Stomach (tissue), 9 donors: ENCODE data around the gene TANGO6. TPM values are rescaled to one million over a fixed set of nuclear protein-coding genes. Genes with fewer than 3 reads are reported as not detected.

Experiments used
- DNase-seq, 2 donors: peaks; one replicate each; pipeline versions ENCODE4 v3.0.0 to v3.0.0-alpha.2; 2013 to 2019
- H3K27ac ChIP-seq, 5 donors: fragments of 200-600 bp in 4 of 5; sonication (generic) in 4 of 5; one replicate each; pipeline ENCODE4 v1.5.1; 2013 to 2019; ENCODE audit warnings: mild to moderate bottlenecking in 1 of 5, moderate library complexity in 1 of 5
- H3K27me3 ChIP-seq, 3 donors: fragments of 200-600 bp; sonication (generic); one replicate each; pipeline ENCODE4 v1.5.1; 2017 to 2019; ENCODE audit warnings: mixed run types in 1 of 3
- H3K36me3 ChIP-seq, 4 donors: fragments of 200-600 bp; sonication (generic); 1 replicate in 3 of 4; 2 replicates in 1 of 4; pipeline ENCODE4 v1.5.1; 2016 to 2019
- H3K4me1 ChIP-seq, 4 donors: fragments of 200-600 bp; sonication (generic); one replicate each; pipeline ENCODE4 v1.5.1; 2016 to 2019
- H3K4me3 ChIP-seq, 4 donors: fragments of 200-600 bp; sonication (generic) in 3 of 4; one replicate each; pipeline ENCODE4 v1.5.1; 2016 to 2019; ENCODE audit warnings: mild to moderate bottlenecking in 1 of 4
- H3K9me3 ChIP-seq, 4 donors: fragments of 200-600 bp; sonication (generic); one replicate each; pipeline ENCODE4 v1.5.1; 2016 to 2019
- CTCF ChIP-seq, 7 experiments: fragments of 450-650 bp in 4 of 7; fragments of 200-600 bp in 3 of 7; sonication (generic) in 3 of 7; IDR thresholded peaks; one replicate each; pipeline ENCODE4 v1.5.1; 2016 to 2019; ENCODE audit warnings: antibody characterized with exemption in 7 of 7, control low read depth in 2 of 7, mild to moderate bottlenecking in 1 of 7
- EP300 ChIP-seq: sonication (generic); formaldehyde crosslinking; IDR thresholded peaks from one replicate; pipeline ENCODE4 v1.6.1; 2017; ENCODE audit warnings: antibody characterized with exemption
- POLR2A ChIP-seq, 4 donors: fragments of 450-650 bp; IDR thresholded peaks; one replicate each; pipeline ENCODE4 v1.6.1; 2016; ENCODE audit warnings: antibody characterized with exemption in 4 of 4, control low read depth in 2 of 4, mild to moderate bottlenecking in 1 of 4, moderate library complexity in 1 of 4
- POLR2AphosphoS5 ChIP-seq, 3 donors: sonication (generic); formaldehyde crosslinking; IDR thresholded peaks; one replicate each; pipeline ENCODE4 v1.6.1; 2016; ENCODE audit warnings: antibody characterized with exemption in 3 of 3
- WGBS, 5 donors: extraction: QIAGEN DNeasy Blood & Tissue Kit in 3 of 5; methylation state at CpG; one replicate each; pipeline versions ENCODE4 v1.1.5 to v1.1.7; 2013 to 2018; 5-methylcytosine and 5-hydroxymethylcytosine counted together
- intact Hi-C: fragments of 100-400 bp; cut with DNase I; formaldehyde crosslinking; loops from one replicate; pipeline ENCODE4 v1.15.1; 2023; ENCODE audit warnings: low total_unique reads
- polyA plus RNA-seq, 3 donors: library from polyadenylated mRNA; stranded (reverse); fragments of 200-250 nt; gene quantifications; one replicate each; pipeline ENCODE4 v1.2.3, GENCODE V29; 2013
- total RNA-seq, 5 donors: library from RNA; depleted of rRNA; stranded (reverse); fragments of >200 nt; gene quantifications; one replicate each; pipeline versions ENCODE4 v1.1.0 to v1.2.3, GENCODE V29; 2014 to 2016
- donor health status: healthy with polysubstance abuse.
- donor health status: Bipolar disorder and iron deficiency.
- donor health status: healthy.

The TANGO6 gene
- total and polyA plus RNA-seq, 8 donors = 2.2 to 32.7 (median 11.4) TPM

- Histone ChIP-seq H3K4me3 (no peak overlapping the region), H3K36me3 (peaks cover 7 to 91% (median 60%) of the 10 kb centered on the region in 4 donors), H3K9me3 (no peaks in the 10 kb centered on the region), H3K27ac (no peak overlapping the region), H3K27me3 (no peaks in the 10 kb centered on the region), H3K4me1 (no peaks in the 10 kb centered on the region)
- intact Hi-C loops = no loop called here
- DNase-seq = peak in 1 of 2 donors; percentile 23
- no peak for TF ChIP-seq CTCF (IDR thresholded peaks at IDR 0.05)
- TF ChIP-seq EP300 = no peak
- no peak for TF ChIP-seq POLR2A (IDR thresholded peaks at IDR 0.05)
- no peak for TF ChIP-seq POLR2AphosphoS5 (IDR thresholded peaks at IDR 0.05)
- 80 to 95% (median 88%) methylated on average over 8 of the region's 8 CpGs for WGBS, 5 donors
Measured at GRCh38 chr16:68823401-68824135, 19.8 kb upstream of the TANGO6 start.

GRCh38 chr16:68825427-68825826, 17.9 kb upstream of the TANGO6 start:
- intact Hi-C loops = no loop called here
- no peak overlapping the region for H3K27ac ChIP-seq
- DNase-seq = no peak
- H3K36me3 ChIP-seq = peaks cover 6 to 92% (median 63%) of the 10 kb centered on the region in 4 donors
- H3K4me3 ChIP-seq = no peak overlapping the region
- H3K27me3 ChIP-seq = no peaks in the 10 kb centered on the region
- H3K9me3 ChIP-seq = no peaks in the 10 kb centered on the region
- no peaks in the 10 kb centered on the region for H3K4me1 ChIP-seq
- TF ChIP-seq POLR2AphosphoS5 (IDR thresholded peaks at IDR 0.05) (no peak), CTCF (IDR thresholded peaks at IDR 0.05) (no peak), POLR2A (IDR thresholded peaks at IDR 0.05) (no peak), EP300 (no peak)

- 71 to 81% (median 76%) methylated on average over 6 of the region's 6 CpGs for WGBS, 5 donors
- no peaks in the 10 kb centered on the region for H3K27me3 ChIP-seq
- peaks cover 5 to 92% (median 66%) of the 10 kb centered on the region in 4 donors for H3K36me3 ChIP-seq
- no peak for TF ChIP-seq CTCF (IDR thresholded peaks at IDR 0.05)
- TF ChIP-seq POLR2AphosphoS5 (IDR thresholded peaks at IDR 0.05) = no peak
- TF ChIP-seq EP300 = no peak
- no peak for TF ChIP-seq POLR2A (IDR thresholded peaks at IDR 0.05)
- intact Hi-C loops = no loop called here
- no peaks in the 10 kb centered on the region for H3K9me3 ChIP-seq
- no peak overlapping the region for H3K4me3 ChIP-seq
- H3K27ac ChIP-seq = no peak overlapping the region
- H3K4me1 ChIP-seq = no peaks in the 10 kb centered on the region
- no peak for DNase-seq
Measured at GRCh38 chr16:68826652-68827051, 16.7 kb upstream of the TANGO6 start.

DNA sequence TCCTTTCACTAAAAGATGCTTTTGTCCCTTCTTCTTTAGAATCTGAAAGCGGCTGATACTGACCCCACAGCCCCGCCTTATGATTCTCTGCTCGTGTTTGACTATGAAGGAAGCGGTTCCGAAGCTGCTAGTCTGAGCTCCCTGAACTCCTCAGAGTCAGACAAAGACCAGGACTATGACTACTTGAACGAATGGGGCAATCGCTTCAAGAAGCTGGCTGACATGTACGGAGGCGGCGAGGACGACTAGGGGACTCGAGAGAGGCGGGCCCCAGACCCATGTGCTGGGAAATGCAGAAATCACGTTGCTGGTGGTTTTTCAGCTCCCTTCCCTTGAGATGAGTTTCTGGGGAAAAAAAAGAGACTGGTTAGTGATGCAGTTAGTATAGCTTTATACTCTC, 10.1 kb upstream of the TANGO6 start:
- H3K36me3 ChIP-seq = peaks cover 20 to 78% (median 53%) of the 10 kb centered on the region in 4 donors
- no peak overlapping the region for H3K4me3 ChIP-seq
- no peak for TF ChIP-seq CTCF (IDR thresholded peaks at IDR 0.05)
- TF ChIP-seq POLR2A (IDR thresholded peaks at IDR 0.05) = no peak
- no peak for TF ChIP-seq EP300
- no peak for TF ChIP-seq POLR2AphosphoS5 (IDR thresholded peaks at IDR 0.05)
- no peaks in the 10 kb centered on the region for H3K9me3 ChIP-seq
- no peak for DNase-seq
- H3K4me1 ChIP-seq = no peaks in the 10 kb centered on the region
- H3K27me3 ChIP-seq = no peaks in the 10 kb centered on the region
- no peak overlapping the region for H3K27ac ChIP-seq
- intact Hi-C loops = no loop called here
- 87 to 93% (median 90%) methylated on average over 14 of the region's 14 CpGs for WGBS, 5 donors
